Measurements from ENCODE around the gene SCGB3A1. TPM values are rescaled to one million over a fixed set of nuclear protein-coding genes. Genes with fewer than 3 reads are reported as not detected.
A peak's percentile ranks its signal among the peaks of the same experiment; 100 is the strongest.

The SCGB3A1 gene
- total RNA-seq, 1 donor from 2014 or later = not detected

GRCh38 chr5:180594311-180595045 is 3.2 kb upstream of the SCGB3A1 start:
- DNase-seq = no peak
- no peaks in the 10 kb centered on the region for H3K36me3 ChIP-seq

GRCh38 chr5:180593446-180594206 is 2.3 kb upstream of the SCGB3A1 start:
- Histone ChIP-seq H3K27me3 (ENCODE audit: low read depth) (peaks cover 67% of the 10 kb centered on the region), H3K4me3 (no peak overlapping the region), H3K36me3 (no peaks in the 10 kb centered on the region), H3K9me3 (replicated peaks) (no peaks in the 10 kb centered on the region), H3K27ac (replicated peaks) (no peak overlapping the region), H3K4me1 (peaks cover 21% of the 10 kb centered on the region)
- TF ChIP-seq CTCF (IDR thresholded peaks at IDR 0.05; ENCODE audit: borderline replicate concordance) = no peak
- DNase-seq = no peak
- intact Hi-C loops (cut with micrococcal nuclease) = no loop called here

More at GRCh38 chr5:180594311-180595045, 3.2 kb upstream of the SCGB3A1 start:
- H3K4me1 ChIP-seq = peaks cover 21% of the 10 kb centered on the region
- peaks cover 59% of the 10 kb centered on the region for H3K27me3 ChIP-seq (ENCODE audit: low read depth)
- no peak overlapping the region for H3K27ac ChIP-seq (replicated peaks)
- intact Hi-C loops (cut with micrococcal nuclease) = no loop called here
- H3K9me3 ChIP-seq (replicated peaks) = no peaks in the 10 kb centered on the region
- no peak for TF ChIP-seq CTCF (IDR thresholded peaks at IDR 0.05; ENCODE audit: borderline replicate concordance)
- H3K4me3 ChIP-seq = no peak overlapping the region

- DNase-seq = no peak
- Histone ChIP-seq H3K9me3 (replicated peaks) (no peaks in the 10 kb centered on the region), H3K27me3 (ENCODE audit: low read depth) (peaks cover 64% of the 10 kb centered on the region), H3K27ac (replicated peaks) (no peak overlapping the region), H3K4me1 (peaks cover 21% of the 10 kb centered on the region), H3K36me3 (no peaks in the 10 kb centered on the region), H3K4me3 (no peak overlapping the region)
- TF ChIP-seq CTCF (IDR thresholded peaks at IDR 0.05; ENCODE audit: borderline replicate concordance) = no peak
- intact Hi-C loops (cut with micrococcal nuclease) = no loop called here
Measured at GRCh38 chr5:180592176-180592575, 877 bp upstream of the SCGB3A1 start.

GRCh38 chr5:180590543-180591310 is 572 bp downstream of the SCGB3A1 start:
- H3K9me3 ChIP-seq (replicated peaks) = peaks cover 4% of the 10 kb centered on the region
- peaks cover 21% of the 10 kb centered on the region for H3K4me1 ChIP-seq
- peak overlapping the region; percentile 60 for H3K4me3 ChIP-seq
- no peak for DNase-seq
- H3K27me3 ChIP-seq (ENCODE audit: low read depth) = peaks cover 70% of the 10 kb centered on the region
- no peak for TF ChIP-seq CTCF (IDR thresholded peaks at IDR 0.05; ENCODE audit: borderline replicate concordance)
- H3K27ac ChIP-seq (replicated peaks) = no peak overlapping the region
- intact Hi-C loops (cut with micrococcal nuclease) = no loop called here
- H3K36me3 ChIP-seq = no peaks in the 10 kb centered on the region

- Histone ChIP-seq H3K36me3 (no peaks in the 10 kb centered on the region), H3K27me3 (ENCODE audit: low read depth) (peaks cover 71% of the 10 kb centered on the region), H3K27ac (replicated peaks) (no peak overlapping the region), H3K4me3 (peak overlapping the region; percentile 60), H3K4me1 (peaks cover 21% of the 10 kb centered on the region), H3K9me3 (replicated peaks) (peaks cover 11% of the 10 kb centered on the region)
- intact Hi-C loops (cut with micrococcal nuclease) = no loop called here
- DNase-seq = no peak
- no peak for TF ChIP-seq CTCF (IDR thresholded peaks at IDR 0.05; ENCODE audit: borderline replicate concordance)
Measured at GRCh38 chr5:180589771-180590542, 1.3 kb downstream of the SCGB3A1 start.

All from left ventricle myocardium inferior (tissue), 1 donor.